HCT116 (cell line): ENCODE data around the gene GATA3. TPM values are rescaled to one million over a fixed set of nuclear protein-coding genes. Genes with fewer than 3 reads are reported as not detected.

Experiments
- ATAC-seq: fragments of 200-7000 bp; cut with Tn5 transposase; 2 replicates; pipeline ENCODE4 v1.9.1; 2020; ENCODE audit warnings: mild to moderate bottlenecking, moderate library complexity
- BruUV-seq: library from RNA; stranded (reverse); fragments of 400-500 nt; replicated peaks from 2 replicates; lab custom pipeline; 2021; lab: Mats Ljungman, UMichigan
- CTCF ChIA-PET: fragments of 300-600 bp; sonication (Branson Sonifier 250); formaldehyde crosslinking; loops from one replicate; lab custom pipeline; 2021; ENCODE audit warnings: antibody characterized with exemption; lab: Charles Lee
- POLR2A ChIA-PET: fragments of 300-600, 350-600 bp; sonication (Branson Sonifier 250); formaldehyde crosslinking; loops from one replicate; lab custom pipeline; 2021; ENCODE audit warnings: antibody characterized with exemption; lab: Charles Lee
- RAD21 ChIA-PET, 2 experiments: fragments of 300-600 bp; sonication (Branson Sonifier 250); formaldehyde crosslinking; loops; one replicate each; lab custom pipeline; 2023; ENCODE audit warnings: low total read pairs in 2 of 2; ENCODE audit not compliant: uncharacterized antibody in 2 of 2, unreplicated experiment in 2 of 2, low non-redundant PET in 1 of 2; lab: Charles Lee
- DNase-seq: peaks from one replicate; pipeline ENCODE4 v3.0.0-alpha.2; 2010; ENCODE audit warnings: low read depth, low spot score
- H2AFZ ChIP-seq: fragments of 200-600 bp; shearing (Covaris generic), sonication (generic); 2 replicates; pipeline ENCODE4 v1.6.1; 2017; ENCODE audit warnings: low read depth, mixed run types, mixed read lengths, antibody characterized with exemption, low read length; ENCODE audit not compliant: poor library complexity, severe bottlenecking
- H3K27ac ChIP-seq: 2 replicates; pipeline ENCODE4 v1.5.1; 2012; ENCODE audit warnings: low read depth, low read length
- H3K27me3 ChIP-seq: fragments of 200-600 bp; sonication (generic); 2 replicates; pipeline ENCODE4 v1.6.1; 2016; ENCODE audit warnings: mixed run types, low read length, mixed read lengths; ENCODE audit not compliant: insufficient read depth
- H3K36me3 ChIP-seq, 2 experiments: fragments of 200-500 bp in 1 of 2; fragments of 200-600 bp in 1 of 2; sonication (Bioruptor generic) in 1 of 2; sonication (generic) in 1 of 2; 2 replicates each; pipeline versions ENCODE4 v1.5.1 to v1.6.1; 2014 to 2016; ENCODE audit warnings: low read length in 2 of 2, inconsistent platforms in 1 of 2, mixed read lengths in 1 of 2, mixed run types in 1 of 2; ENCODE audit not compliant: insufficient read depth in 2 of 2, control insufficient read depth in 1 of 2
- H3K4me1 ChIP-seq, 2 experiments: fragments of 200-600 bp in 1 of 2; sonication (generic) in 1 of 2; 2 replicates each; pipeline versions ENCODE4 v1.5.1 to v1.6.1; 2012 to 2017; ENCODE audit warnings: low read length in 2 of 2, inconsistent platforms in 1 of 2, mild to moderate bottlenecking in 1 of 2, mixed read lengths in 1 of 2, mixed run types in 1 of 2, moderate library complexity in 1 of 2; ENCODE audit not compliant: insufficient read depth in 2 of 2, control insufficient read depth in 1 of 2
- H3K4me2 ChIP-seq: fragments of 200-600 bp; sonication (generic); 2 replicates; pipeline ENCODE4 v1.6.1; 2017; ENCODE audit warnings: mixed run types, low read length, mixed read lengths
- H3K4me3 ChIP-seq, 2 experiments: fragments of 200-600 bp in 1 of 2; sonication (generic) in 1 of 2; replicated peaks in 1 of 2; 2 replicates each; pipeline ENCODE4 v1.5.1; 2011 to 2016; ENCODE audit warnings: low read length in 2 of 2, control low read depth in 1 of 2, low read depth in 1 of 2, mild to moderate bottlenecking in 1 of 2, mixed read lengths in 1 of 2, mixed run types in 1 of 2
- H3K79me2 ChIP-seq: fragments of 200-600 bp; sonication (generic); 2 replicates; pipeline ENCODE4 v1.6.1; 2017; ENCODE audit warnings: mild to moderate bottlenecking, mixed run types, low read length, moderate library complexity, mixed read lengths; ENCODE audit not compliant: insufficient read depth
- H3K9ac ChIP-seq: fragments of 200-600 bp; sonication (generic); 2 replicates; pipeline ENCODE4 v1.6.1; 2016; ENCODE audit warnings: low read length, mixed read lengths
- H3K9me2 ChIP-seq: fragments of 200-600 bp; sonication (generic), shearing (Covaris generic); 2 replicates; pipeline ENCODE4 v1.6.1; 2017; ENCODE audit warnings: mixed run types, mild to moderate bottlenecking, moderate library complexity; ENCODE audit not compliant: insufficient read depth
- H3K9me3 ChIP-seq, 2 experiments: fragments of 200-500 bp in 1 of 2; fragments of 200-600 bp in 1 of 2; sonication (Bioruptor generic) in 1 of 2; sonication (generic) in 1 of 2; 2 replicates each; pipeline ENCODE4 v1.6.1; 2014 to 2017; ENCODE audit warnings: low read length in 2 of 2, mixed read lengths in 2 of 2, inconsistent platforms in 1 of 2, low read depth in 1 of 2, mild to moderate bottlenecking in 1 of 2, mixed run types in 1 of 2, moderate library complexity in 1 of 2; ENCODE audit not compliant: control insufficient read depth in 1 of 2, insufficient read depth in 1 of 2
- H4K20me1 ChIP-seq: fragments of 200-600 bp; sonication (generic), shearing (Covaris generic); 2 replicates; pipeline ENCODE4 v1.6.1; 2017; ENCODE audit warnings: mixed run types, mild to moderate bottlenecking, moderate library complexity; ENCODE audit not compliant: insufficient read depth
- EGR1 ChIP-seq: IDR thresholded peaks from 2 replicates; pipeline ENCODE4 v1.6.1; 2012; ENCODE audit warnings: low read depth
- ELF1 ChIP-seq: IDR thresholded peaks from 2 replicates; pipeline ENCODE4 v1.6.1; 2012; ENCODE audit warnings: low read depth, borderline replicate concordance
- SRF ChIP-seq: IDR thresholded peaks from 2 replicates; pipeline ENCODE4 v1.6.1; 2012; ENCODE audit warnings: low read depth
- TCF7L2 ChIP-seq: IDR thresholded peaks from 2 replicates; pipeline ENCODE4 v1.7.0; 2011; ENCODE audit warnings: borderline replicate concordance, inconsistent platforms; ENCODE audit not compliant: insufficient read depth, insufficient read length; ENCODE audit errors: extremely low read depth
- YY1 ChIP-seq: IDR thresholded peaks from 2 replicates; pipeline ENCODE4 v1.6.1; 2011; ENCODE audit warnings: low read length, low read depth, moderate library complexity, mild to moderate bottlenecking; ENCODE audit not compliant: insufficient replicate concordance; ENCODE audit errors: extremely low read depth
- intact Hi-C: fragments of 100-400 bp; cut with micrococcal nuclease; formaldehyde crosslinking; loops from 2 replicates; pipeline ENCODE4 v1.10.0; 2022
- total RNA-seq: library from RNA; stranded (reverse); gene quantifications from one replicate; pipeline ENCODE4 v1.2.1, GENCODE V29; 2021; ENCODE audit not compliant: unreplicated experiment
- TF ChIP-seq, protein P1 (sequence below), 3 experiments: fragments of 200-600 bp in 1 of 3; sonication (generic) in 1 of 3; IDR thresholded peaks in 2 of 3; conservative IDR thresholded peaks in 1 of 3; 2 replicates each; pipeline ENCODE4 v1.5.1; 2012 to 2017; ENCODE audit warnings: low read depth in 2 of 3, low read length in 2 of 3, antibody characterized with exemption in 1 of 3, borderline replicate concordance in 1 of 3, control low read depth in 1 of 3, mild to moderate bottlenecking in 1 of 3, mixed read lengths in 1 of 3, mixed run types in 1 of 3, moderate library complexity in 1 of 3; ENCODE audit not compliant: insufficient read depth in 1 of 3
- TF ChIP-seq, protein P2 (sequence below): IDR thresholded peaks from 2 replicates; pipeline ENCODE4 v1.6.1; 2012; ENCODE audit warnings: low read depth

The GATA3 gene
- total RNA-seq, 1 experiment from 2014 or later = 2.7 TPM

DNA sequence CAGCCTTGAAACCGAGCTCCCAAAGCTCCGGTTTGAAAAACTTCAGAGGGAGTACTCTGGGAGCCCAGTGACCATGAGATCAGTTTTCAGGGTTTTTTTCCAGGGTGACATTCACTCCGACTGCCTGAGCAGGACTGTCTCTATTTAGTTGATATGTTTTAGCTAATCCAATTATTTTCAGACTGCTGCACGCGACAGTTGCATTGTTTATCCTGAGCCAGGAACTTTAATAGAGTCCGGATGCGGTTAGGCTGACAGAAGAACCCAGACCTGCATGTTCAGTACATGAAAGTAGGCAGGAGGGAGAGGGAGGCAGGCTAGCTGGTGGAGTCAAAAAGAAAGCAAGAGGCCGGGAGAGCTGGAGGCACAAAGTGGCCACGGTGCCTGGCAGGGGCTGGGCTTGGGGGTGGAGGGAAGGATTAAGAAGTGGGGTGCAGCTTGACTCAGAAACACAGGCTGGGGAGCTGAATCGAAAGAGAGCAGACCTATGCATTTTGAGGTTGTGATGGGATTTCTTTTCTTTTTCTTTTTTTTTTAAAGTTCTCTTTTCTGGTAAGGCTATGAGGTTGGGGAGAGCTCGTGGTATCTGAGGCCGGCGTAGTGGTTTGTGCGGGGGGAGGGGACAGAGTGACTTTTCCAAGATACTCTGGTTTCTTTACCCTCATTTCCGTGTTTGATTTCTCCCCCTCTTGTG lies 5.7 kb downstream of the GATA3 start:
- TF ChIP-seq ELF1 (no peak), YY1 (no peak), SRF (no peak), EGR1 (no peak), TCF7L2 (no peak)
- TF ChIP-seq, protein P1, sequence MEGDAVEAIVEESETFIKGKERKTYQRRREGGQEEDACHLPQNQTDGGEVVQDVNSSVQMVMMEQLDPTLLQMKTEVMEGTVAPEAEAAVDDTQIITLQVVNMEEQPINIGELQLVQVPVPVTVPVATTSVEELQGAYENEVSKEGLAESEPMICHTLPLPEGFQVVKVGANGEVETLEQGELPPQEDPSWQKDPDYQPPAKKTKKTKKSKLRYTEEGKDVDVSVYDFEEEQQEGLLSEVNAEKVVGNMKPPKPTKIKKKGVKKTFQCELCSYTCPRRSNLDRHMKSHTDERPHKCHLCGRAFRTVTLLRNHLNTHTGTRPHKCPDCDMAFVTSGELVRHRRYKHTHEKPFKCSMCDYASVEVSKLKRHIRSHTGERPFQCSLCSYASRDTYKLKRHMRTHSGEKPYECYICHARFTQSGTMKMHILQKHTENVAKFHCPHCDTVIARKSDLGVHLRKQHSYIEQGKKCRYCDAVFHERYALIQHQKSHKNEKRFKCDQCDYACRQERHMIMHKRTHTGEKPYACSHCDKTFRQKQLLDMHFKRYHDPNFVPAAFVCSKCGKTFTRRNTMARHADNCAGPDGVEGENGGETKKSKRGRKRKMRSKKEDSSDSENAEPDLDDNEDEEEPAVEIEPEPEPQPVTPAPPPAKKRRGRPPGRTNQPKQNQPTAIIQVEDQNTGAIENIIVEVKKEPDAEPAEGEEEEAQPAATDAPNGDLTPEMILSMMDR (IDR thresholded peaks at IDR 0.05 in 2 of 3, conservative IDR thresholded peaks at IDR 0.05 in 1 of 3; ENCODE audit: borderline replicate concordance in 1 of 3, insufficient read depth in 1 of 3, low read depth in 2 of 3, low read length in 2 of 3) = no peak
- TF ChIP-seq, protein P2, sequence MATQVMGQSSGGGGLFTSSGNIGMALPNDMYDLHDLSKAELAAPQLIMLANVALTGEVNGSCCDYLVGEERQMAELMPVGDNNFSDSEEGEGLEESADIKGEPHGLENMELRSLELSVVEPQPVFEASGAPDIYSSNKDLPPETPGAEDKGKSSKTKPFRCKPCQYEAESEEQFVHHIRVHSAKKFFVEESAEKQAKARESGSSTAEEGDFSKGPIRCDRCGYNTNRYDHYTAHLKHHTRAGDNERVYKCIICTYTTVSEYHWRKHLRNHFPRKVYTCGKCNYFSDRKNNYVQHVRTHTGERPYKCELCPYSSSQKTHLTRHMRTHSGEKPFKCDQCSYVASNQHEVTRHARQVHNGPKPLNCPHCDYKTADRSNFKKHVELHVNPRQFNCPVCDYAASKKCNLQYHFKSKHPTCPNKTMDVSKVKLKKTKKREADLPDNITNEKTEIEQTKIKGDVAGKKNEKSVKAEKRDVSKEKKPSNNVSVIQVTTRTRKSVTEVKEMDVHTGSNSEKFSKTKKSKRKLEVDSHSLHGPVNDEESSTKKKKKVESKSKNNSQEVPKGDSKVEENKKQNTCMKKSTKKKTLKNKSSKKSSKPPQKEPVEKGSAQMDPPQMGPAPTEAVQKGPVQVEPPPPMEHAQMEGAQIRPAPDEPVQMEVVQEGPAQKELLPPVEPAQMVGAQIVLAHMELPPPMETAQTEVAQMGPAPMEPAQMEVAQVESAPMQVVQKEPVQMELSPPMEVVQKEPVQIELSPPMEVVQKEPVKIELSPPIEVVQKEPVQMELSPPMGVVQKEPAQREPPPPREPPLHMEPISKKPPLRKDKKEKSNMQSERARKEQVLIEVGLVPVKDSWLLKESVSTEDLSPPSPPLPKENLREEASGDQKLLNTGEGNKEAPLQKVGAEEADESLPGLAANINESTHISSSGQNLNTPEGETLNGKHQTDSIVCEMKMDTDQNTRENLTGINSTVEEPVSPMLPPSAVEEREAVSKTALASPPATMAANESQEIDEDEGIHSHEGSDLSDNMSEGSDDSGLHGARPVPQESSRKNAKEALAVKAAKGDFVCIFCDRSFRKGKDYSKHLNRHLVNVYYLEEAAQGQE = no peak
- TF ChIP-seq, all 23 proteins: peak for 0
- no peak overlapping the region for H3K4me2 ChIP-seq
- no peaks in the 10 kb centered on the region for H3K9me3 ChIP-seq
- H3K79me2 ChIP-seq = no peaks in the 10 kb centered on the region
- H3K36me3 ChIP-seq = no peaks in the 10 kb centered on the region
- no peaks in the 10 kb centered on the region for H3K27me3 ChIP-seq
- ATAC-seq (no peak), DNase-seq (no peak)
- H3K4me1 ChIP-seq = no peaks in the 10 kb centered on the region
- ChIA-PET RAD21 (no interaction called here), POLR2A (no interaction called here), CTCF (no interaction called here)
- intact Hi-C loops = no loop called here
- H4K20me1 ChIP-seq = no peaks in the 10 kb centered on the region
- H3K4me3 ChIP-seq = no peak overlapping the region
- H2AFZ ChIP-seq = no peak overlapping the region
- no TSS peak for BruUV-seq
- H3K9ac ChIP-seq = no peak overlapping the region
- H3K9me2 ChIP-seq = no peaks in the 10 kb centered on the region
- no peak overlapping the region for H3K27ac ChIP-seq
